Activated CD8-positive, alpha-beta memory T cell treated with anti-CD3 and anti-CD28 coated beads, Interleukin-2, amount 50 U/mL, for 48 hours (primary cell): ENCODE results near the gene STRN.
"Not testable (repeated sequence)": the region's sequence is repeated elsewhere in the genome, so short reads cannot be mapped to it uniquely, and the experiment has no call there.

Source experiments
- DNase-seq: peaks from one replicate; pipeline ENCODE4 v3.0.0-alpha.2; 2020

The STRN gene

DNA sequence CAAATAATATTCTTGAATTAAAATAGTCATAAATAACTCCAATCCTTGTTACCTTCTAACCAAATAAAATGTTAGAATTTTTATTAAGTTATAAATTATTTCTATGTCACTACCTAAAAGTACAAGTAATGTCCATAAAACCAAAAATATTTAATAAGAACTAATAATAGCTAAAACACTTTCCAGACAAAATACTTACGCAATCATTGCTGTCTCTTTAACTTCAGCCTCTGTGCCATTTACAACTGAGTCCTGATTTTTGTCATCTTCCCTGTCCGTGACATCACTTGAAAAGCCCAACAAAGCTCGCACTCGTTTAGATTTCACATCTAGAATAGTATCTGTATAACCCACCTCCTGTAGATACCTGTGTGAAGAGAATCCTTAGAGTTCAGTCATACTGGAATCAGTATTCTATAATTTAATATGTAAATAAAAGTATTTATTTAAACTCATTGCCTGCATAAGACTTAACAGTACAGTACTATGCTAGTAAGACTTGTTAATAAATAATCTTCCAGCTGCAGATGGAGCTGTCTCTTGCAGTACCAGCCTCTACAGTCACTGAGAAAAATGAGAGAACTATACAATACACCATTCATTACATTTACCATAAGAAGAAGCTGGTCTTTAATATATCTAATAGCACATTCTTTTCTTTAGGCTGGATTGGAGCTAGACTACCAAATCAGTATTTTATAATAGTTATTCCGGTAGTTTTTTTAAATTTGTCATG is 63.8 kb downstream of the STRN start:
- DNase-seq = no peak

DNA sequence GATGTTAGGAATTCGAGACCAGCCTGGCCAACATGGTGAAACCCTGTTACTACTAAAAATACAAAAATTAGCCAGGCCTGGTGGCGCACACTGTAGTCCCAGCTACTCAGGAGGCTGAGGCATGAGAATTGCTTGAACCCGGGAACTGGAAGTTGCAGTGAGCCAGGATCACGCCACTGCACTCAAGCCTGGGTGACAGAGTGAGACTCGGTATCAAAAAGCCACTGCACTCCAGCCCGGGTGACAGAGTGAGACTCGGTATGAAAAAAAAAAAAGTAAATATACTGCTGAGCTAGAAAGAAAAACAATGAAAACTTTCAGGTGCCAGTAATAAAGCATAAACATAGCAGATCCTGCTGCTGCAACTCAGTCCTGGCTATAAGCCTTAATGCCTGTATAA is 73.5 kb downstream of the STRN start:
- DNase-seq = no peak

DNA sequence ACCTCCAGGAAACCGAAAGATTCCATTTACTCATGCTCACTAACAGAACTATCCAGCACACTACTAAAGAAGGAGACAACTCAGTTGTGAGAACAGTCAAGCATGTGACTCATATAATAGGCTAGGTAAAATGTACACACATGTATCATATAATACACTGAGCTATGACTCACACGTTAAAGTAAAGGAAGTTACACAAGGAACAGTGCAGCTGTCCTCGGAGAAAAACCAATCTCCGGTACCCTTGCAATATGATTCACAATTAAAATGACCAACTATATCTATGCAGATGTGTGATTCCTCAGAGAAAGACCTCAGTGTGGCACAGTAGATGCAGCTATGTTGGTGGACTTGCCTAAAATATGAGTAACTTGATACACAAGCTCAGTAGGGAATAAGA is 76.5 kb downstream of the STRN start:
- no peak for DNase-seq

DNA sequence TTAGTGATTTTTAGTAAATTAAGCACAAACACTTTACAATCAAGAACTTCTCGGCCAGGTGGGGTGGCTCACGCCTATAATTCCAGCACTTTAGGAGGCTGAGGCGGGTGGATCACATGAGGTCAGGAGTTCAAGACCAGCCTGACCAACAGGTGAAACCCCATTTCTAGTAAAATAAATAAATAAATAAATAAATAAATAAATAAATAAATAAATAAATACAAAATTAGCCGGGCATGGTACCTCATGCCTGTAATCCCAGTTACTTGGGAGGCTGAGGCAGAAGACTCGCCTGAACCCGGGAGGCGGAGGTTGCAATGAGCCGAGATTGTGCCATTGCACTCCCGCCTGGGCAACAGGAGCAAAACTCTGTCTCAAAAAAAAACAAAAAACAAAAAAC is 79.2 kb downstream of the STRN start:
- DNase-seq = not testable (repeated sequence)

DNA sequence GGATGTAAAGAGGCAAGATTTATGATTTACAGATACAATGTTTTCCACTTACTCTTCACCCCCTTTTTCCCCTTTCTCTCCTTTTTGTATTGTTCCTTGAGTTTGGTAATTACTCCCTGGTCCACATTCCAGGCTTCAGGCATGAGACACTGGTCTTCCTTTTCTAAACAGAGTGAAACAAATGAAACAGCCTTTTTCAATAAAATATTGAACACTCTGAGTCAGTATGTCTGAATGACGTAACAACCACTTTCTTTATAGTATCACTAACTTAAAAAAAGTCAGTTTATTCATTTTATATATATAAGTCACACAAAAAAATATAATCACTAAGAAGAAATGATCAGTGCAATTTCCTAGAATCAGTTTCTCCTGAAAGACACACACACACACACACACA is 79.7 kb downstream of the STRN start:
- DNase-seq = no peak

DNA sequence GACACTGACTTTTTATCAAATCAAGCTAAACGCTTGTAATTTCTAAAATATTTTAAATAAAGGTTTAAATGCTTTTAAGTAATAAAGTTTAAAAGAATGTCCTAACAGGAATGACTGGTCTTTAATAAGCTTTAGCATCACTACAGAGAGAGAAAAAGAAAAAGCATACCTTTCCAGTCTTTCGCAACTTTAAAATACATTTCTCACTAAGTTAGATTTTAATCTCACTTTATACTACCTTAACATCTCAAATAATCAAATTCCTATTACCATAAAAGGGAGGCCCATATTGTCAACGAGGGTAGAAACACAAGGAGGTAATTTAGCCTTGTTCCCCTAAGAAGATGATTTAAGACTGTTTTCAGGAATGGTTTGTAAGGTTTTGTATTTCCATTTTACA is 80.7 kb downstream of the STRN start:
- DNase-seq = no peak

DNA sequence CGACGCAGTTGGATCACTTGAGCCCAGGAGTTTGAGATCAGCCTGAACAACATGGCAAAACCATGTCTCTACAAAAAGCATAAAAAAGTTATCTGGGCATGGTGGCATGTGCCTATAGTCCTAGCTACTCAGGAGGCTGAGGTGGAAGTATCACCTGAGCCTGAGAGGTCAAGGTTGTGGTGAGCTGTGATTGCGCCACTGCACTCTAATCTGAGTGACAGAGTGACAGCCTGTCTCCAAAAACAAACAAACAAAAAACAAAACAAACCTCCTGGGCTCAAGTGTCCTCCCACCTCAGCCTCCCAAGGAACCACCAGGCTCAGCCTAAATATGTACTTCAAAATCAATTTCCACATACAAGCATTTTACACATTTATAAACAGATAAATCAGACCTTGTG is 83.8 kb downstream of the STRN start:
- DNase-seq = no peak

DNA sequence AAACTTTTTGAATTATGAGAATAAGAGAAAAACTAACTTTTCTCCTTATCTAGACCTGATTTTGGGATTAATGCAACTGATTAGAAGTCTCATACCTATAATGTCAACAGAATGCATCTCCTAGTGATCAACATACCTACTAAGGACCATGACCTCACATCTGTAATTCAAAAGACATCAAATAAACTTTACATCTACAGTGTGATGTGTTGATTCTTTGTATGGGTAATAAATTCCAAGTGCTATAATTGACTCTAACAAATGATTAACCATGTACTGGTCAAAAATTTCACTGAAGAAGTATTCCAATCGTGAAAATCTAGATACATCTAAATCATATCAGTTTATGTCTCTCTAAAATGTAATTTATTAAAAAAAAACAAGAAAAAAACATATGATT is 84.5 kb downstream of the STRN start:
- DNase-seq = no peak

DNA sequence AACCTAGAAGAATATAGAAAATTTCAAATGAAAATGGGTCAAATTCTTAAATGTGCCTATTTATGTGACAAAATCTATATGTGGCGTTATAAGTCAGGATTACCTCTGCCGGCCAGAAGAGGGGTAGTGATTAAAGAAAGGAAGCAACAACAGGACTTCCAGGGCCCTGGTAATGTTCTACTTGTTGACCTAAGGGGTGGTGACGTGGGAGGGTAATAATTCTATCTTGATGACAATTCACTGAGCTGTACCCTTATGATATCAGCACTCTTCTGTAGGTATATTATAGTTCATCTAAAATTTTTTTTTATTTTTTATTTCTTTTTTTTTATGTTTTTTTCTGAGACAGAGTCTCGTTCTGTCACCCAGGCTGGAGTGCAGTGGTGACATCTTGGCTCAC is 87.9 kb downstream of the STRN start:
- no peak for DNase-seq

DNA sequence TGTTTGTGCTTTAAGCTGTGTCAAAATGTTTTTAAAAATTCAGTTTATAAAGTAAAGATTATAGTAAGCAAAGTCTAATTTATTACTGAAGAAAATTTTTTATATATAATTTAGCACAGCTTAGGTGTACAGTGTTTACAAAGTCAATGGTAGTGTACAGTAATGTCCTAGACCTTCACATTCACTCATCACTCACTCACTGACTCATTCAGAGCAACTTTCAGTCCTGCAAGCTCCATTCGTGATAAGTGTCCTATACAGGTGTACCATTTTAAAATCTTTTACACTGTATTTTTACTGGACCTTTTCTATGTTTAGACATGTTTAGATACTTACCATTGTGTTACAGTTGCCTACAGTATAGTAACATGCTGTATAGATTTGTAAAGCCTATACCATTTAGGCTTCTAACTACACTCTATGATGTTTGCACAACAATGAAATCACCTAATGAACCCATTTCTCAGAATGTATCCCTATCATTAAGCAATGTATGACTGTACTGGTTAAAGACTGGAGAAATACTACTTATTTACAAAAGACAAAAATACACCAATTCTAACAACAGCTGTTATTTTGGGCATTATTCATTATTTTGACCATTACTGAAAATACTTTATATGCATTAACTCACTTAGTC is 95.1 kb downstream of the STRN start:
- DNase-seq = no peak

DNA sequence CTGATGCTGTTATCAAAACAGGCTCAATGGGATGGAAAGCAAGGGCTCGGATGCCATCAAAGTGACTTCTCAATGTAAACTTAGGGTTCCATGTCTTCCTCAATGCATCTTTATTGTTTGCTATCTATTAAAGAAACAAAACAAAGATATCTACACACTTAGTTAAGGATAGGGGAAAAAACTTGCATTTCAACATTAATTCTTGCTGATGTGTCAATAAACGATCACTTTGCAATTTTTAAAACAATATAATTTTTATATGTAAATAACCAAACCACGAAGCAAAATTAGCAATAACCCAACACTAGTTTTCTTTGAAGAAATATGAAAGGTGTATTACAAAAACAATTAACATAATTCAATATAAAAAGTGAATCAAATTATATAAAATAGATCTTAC is 96.7 kb downstream of the STRN start:
- DNase-seq = no peak

DNA sequence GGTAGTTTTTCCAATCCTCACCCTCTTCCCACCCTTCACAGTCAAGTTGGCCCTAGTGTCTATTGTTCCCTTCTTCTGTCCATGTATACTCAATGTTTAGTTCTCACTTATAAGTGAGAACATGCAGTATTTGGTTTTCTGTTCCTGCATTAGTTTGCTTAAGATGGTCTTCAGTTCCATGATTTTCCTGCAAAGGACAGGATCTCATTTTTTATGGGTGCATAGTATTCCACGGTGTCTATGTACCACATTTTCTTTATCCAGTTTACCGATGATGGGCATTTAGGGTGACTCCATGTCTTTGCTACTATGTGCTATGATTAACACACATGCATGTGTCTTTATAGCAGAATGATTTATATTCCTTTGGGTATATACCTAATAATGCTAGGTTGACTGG is 104.4 kb downstream of the STRN start:
- DNase-seq = no peak

DNA sequence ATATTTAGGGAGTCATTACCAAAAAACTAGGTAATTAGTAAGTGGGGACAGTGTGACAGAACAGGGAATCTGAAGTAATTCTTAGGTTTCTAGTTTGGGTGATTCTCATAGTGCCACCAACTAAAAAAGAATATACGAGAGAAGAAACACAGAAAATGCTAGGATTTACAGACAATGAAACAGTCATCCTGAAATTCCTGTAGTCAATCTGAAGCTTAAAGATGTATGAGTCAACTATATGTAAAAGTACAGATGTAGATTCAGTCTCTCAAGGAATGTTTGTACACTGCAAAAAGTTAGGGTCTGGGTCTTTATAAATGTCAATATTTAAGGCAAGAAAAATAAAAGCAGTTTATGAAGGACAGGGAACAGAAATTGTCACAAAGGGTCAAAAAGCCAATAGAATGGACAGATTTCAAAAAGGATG is 107.0 kb downstream of the STRN start:
- no peak for DNase-seq

DNA sequence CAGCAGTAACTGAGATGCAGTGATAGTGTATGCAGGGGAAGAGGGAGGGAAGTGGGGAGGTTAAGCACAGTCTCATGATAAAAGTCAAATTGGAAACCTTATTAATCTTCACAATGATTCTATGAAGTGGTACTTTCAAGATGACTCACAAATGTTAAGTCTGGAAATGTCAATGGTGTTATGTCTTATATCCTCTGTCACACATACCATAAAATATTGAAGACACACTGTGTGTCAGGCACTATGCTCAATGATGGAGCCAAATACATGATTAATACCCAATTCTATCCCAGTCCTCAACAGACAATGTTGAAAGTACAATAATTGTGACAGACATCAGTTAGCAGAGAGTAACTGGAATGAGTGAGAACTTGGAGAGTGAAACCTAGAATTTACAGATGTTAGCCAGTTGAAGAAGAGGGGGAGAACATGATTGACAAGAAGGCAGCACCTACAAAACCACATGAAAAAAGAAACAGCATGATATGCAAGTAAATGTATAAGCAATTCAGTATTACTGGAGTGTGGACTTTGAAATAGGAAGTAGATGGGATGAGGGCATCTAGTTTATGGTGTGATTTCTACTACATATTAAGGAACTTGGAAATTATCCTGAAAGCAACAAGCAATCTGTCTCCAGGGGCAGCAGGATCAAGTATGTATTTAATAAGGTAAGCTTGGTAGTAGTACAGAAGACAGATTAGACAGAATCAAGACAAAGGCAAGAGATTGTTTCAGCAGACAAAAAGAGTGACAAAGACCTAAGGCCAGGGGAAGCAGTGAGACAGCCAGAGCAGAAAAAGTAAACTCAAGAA is 107.6 kb downstream of the STRN start:
- no peak for DNase-seq

DNA sequence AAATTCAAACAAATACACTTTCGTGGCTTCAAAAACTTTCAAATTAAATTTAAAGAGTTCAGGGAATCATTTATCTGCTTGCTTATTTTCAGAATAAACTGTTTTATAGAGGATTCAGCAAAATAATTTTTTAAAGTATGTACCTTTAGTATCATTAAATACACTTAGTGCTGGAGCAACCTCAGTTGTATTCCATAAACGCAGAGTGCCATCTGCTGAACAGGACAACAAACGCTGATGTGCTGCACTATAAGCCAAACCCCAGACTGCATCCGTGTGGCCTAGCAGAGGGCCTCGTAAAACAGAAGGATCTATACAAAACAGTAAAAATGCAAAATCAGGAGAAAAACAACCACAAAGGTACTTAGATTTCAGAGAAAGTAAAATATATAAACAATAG is 108.6 kb downstream of the STRN start:
- DNase-seq = no peak

DNA sequence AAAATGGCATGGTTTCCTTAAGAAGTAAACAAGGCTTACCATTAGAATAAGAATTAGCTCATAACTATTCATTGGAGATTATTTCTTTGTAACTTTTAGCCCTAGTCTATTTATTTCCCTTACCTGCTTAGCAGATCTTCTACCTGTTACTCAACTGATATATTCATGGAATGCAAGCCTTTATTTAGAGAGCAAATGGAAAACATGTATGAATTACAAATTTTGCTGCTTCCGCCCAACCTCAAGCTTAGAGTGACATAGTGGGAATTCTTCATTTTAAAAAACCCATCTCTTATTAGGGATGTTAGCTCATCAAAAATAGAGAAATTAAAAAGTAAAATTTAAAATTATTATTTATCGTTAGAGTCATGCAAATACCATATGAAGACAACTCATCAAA is 110.9 kb downstream of the STRN start:
- no peak for DNase-seq

DNA sequence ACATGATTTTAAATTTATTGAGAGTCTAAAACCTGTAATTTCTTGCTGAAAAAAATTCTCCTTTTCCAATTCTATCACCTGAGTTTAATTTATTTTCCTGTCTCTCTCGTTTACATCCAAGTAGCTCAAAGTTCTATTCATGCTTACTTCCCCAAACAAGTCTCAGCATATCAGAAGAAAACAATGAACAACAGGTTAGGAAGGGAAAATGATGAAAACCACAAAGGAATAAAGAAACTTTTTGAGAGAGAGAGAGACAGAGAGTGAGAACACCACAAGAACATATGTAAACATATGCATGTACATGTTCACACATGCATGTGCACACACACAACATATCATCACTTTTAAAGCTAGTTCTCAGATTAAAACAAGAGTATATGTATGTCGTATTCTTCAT is 112.1 kb downstream of the STRN start:
- DNase-seq = no peak

DNA sequence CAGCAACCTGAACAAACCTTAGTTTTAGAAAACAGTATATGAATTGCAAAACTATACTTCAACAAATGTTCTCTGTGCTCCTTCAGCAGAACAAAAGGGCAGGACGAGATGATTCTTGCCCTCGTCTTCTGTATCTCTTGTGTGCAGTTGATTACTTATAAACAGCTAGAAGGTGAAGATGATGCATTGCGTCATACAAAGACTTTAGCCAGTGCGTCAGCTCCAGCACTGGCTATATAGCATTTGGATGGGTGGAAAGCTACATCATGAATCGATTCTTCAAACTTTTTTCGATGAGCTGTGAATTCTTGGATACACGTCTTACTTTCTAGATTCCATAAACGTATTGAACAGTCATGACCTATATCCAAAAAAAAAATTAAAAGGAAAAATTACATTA is 117.1 kb downstream of the STRN start:
- no peak for DNase-seq

DNA sequence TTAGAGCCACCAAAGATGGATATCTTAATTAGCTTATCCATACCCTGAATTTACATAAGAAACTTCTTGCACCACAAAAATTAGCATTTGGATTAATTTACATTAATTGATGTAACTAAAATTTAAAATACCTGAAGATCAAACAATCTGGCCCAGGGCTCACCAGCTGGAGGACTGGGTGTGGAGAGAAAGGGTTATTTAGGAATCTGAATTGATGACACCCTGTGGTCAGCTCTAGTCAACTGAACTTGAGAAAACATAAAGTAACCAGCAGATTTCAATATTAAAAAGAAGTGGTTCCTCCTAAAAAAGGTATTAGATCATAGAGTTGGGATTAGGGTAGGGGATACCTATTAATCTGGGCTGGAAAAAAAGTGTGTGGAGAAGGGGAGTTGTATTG is 122.5 kb downstream of the STRN start:
- no peak for DNase-seq

DNA sequence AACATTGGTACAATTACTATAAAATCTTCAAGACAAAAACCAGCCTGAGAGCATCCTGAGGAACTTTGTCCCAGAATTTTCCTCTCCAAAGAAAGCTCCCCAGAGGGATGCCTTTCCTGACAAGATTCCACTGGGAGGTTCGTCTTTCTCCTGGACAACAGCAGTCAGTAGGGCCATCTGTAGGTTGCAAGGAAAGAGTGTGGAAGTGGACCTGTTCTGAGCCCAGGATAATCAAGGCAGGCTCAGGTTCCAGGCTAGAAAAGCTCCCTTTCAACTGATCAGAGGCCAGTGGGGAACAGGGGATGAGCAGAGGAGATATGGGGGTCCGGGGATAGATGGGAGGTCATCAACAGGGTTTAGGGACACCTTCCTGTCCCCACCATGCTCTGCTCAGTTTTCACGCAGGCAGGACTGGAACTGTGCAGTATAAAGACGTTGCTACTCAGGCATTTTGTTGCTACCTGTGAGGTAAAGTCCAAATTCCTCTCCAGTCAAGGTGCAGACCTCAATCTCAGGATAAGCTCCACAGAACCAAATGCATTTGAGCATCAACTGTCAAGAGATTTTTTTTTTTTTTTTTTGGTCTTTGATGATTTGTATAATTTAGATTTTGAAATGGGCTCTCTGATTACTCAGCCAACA is 126.2 kb downstream of the STRN start:
- no peak for DNase-seq

DNA sequence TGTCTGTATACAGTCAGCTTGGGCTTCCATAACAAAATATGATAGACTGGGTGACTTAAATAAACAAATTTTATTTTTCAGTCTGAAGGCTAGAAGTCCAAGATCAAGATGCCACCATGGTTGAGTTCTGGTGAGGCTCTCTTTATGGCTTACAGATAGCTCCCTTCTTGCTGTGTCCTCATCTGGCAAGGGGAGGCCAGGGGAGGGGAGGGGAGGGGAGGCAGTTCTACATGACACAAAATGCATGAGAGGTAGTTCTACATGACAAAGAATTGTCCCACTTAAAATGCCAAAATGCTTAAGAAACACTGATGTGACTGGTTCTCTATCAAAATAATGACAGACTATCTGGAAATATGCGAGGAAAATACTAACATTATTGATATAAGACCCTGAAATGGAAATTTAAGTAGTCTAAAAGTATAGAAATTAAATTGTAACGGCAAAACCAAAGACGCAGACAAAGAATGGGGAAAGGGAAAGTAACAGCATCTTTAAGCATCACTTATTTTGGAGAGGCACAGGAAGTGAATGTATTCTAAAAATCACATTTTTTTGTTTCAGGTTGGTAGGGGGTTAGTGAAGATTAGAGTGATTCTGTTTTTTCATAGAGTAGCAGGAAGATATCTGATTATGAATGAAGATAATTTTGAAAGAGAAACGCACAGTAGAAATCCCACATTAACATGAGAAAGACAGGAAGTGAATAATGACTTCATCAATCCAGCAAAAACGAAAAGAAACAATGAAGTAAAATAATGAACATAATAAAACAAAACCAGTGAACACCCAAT is 131.4 kb downstream of the STRN start:
- DNase-seq = no peak

DNA sequence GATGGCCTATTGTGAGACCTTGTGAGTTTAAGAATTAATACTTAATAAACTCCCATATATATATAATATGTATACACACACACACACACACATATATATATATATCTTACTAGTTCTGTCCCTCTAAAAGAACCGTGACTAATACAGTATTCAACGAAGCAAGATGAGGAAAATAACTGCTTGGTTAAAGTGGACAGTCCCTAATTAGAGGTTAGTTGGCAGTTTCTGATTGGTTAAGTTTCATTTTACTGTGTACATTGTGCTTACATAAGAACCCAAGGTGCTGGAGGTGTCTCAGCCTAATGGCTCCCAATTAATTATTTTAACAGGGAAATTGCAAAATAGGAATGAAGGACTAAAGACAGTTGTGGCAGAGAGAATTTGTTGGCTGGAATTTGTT is 132.1 kb downstream of the STRN start:
- DNase-seq = no peak

DNA sequence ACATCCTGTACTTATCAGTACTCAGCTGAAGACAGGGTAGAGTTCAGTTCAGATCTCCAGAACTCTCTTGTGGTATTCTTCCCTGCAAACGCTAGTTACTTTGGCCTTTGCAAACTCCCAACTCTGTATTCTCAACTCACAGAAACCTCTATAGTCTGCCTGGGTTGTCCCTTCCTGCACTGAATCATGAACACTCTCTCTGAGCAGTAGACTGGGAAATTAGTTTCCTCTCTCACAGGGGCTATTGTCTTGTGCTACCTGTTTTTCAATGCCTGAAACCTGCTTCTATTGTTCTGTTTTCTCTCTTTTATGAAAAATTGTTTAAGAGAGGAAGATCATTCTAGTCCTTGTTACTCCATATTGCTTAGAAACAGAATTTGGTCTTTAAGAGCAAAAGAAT is 135.2 kb downstream of the STRN start:
- DNase-seq = no peak
